Measurements from ENCODE around the gene MROH8. TPM values are rescaled to one million over a fixed set of nuclear protein-coding genes. Genes with fewer than 3 reads are reported as not detected.

Gene MROH8
- total RNA-seq: 5.2 TPM

DNA sequence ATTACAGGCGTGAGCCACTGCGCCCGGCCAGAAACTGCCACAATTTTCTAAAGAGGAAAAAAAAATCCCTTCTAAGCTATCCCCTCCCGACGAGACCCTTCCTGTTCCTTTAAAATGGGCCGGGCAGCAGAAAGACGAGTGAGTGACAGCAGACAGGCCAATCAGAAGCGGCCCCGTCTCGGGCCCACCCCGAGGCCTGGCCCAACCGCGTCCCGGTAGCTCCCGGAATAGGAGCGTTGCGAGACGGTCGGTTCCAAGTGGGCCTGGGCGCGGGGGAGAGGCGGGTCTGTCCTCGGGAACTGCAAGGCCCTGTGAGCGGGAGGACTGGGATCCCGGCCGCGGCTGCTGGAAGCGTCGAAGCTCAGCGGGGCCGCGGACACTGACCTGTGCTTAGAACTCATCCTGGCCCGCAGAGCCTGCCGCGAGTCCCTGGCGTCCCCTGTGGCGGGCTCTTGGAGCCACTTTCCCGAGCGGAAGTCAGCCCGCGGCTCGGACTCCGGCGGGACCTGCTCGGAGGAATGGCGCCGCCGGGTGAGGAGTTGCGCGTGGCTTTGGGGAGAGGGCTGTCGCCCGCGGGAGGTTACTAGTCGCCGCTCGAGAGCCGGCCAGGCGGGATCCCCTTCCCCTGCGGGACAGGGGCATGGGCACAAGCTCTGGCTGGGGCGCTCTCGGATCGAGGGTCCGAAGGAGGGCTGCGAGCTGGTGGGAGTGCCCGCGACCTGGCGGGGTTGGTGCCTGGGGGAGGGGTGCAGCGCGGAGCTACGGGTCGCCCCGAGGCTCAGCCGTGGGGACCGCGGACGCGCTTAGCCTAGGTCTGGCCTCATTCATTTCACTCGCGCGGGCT lies at the start of gene MROH8, which contains the start of gene RPN2:
MROH8 (minus strand) TSS at position 710 of the 844 bp plus-strand sequence.
RPN2 (plus strand) TSS at position 492 of the 844 bp plus-strand sequence; CDS start at position 519, 27 bp downstream.
- ATAC-seq: peak; percentile 99
- DNase-seq (ENCODE audit: low spot score): peak; percentile 98
- intact Hi-C loops (cut with DNase I): no loop called here

DNA sequence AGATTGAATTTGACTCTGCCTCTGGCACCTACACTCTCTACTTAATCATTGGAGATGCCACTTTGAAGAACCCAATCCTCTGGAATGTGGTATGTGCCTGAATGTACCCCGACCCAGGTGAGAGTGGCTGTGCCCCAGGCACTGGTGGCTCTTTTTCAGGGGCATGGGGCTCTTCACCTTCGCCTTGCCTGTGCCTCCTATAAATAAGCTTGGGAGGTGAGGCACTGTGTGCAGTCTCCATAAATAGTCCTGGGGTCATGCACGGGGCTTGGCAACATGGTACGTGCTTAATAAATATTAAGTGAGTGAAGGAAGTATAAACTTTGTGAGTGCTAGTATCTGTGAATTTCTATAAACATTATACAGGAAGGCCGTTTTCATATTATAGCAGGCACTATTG lies 49.3 kb upstream of the MROH8 start:
- ATAC-seq (no peak), DNase-seq (ENCODE audit: low spot score) (no peak)
- intact Hi-C loops (cut with DNase I): loop anchor here (5.0 kb wide), 1 partner anchor 396 kb away; no protein-coding TSS in a partner anchor

DNA sequence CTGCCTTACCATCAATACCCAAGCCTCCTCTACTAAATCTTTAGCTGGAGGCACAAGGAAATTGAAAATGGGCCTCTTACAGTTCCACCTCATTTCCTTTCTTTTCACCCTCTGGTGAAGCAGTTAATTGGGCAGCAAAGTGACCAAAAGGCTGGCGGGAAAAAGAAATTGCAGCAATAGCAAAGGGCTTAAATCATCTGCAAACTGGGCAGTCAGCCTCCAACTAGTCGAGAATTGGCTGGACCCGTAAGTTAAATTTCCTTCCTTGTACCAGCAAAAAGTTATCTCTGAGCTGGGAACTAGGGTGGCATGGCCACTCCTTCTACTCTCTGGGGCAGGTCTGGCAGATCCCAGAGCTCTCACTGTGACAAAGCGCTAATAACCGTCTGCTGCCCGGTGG lies 48.7 kb upstream of the MROH8 start:
- ATAC-seq (no peak), DNase-seq (ENCODE audit: low spot score) (no peak)
- intact Hi-C loops (cut with DNase I): loop anchor here (5.0 kb wide), 1 partner anchor 396 kb away; no protein-coding TSS in a partner anchor

DNA sequence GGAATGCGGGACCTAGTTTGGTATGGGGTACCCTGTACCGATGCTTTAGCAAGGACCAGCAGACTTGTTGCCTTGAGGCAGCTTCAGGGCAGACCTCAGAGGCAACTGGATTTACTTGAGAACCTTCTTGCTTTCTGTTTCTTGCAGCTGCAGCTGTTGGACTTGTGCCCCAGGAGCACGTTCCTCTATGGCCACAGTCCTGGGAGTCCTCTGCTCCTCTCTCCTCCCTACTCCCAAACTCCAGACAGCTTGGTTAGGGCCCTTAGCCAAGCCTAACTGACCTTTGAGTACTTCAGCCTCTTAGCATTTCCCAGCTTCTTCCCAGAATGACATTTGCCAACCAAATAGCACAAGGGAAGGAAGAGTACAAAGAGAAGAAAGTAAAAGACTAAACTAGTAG lies 47.5 kb upstream of the MROH8 start:
- ATAC-seq: peak; percentile 96
- peak; percentile 77 for DNase-seq (ENCODE audit: low spot score)
- intact Hi-C loops (cut with DNase I): loop anchor here (5.0 kb wide), 1 partner anchor 395 kb away; no protein-coding TSS in a partner anchor

DNA sequence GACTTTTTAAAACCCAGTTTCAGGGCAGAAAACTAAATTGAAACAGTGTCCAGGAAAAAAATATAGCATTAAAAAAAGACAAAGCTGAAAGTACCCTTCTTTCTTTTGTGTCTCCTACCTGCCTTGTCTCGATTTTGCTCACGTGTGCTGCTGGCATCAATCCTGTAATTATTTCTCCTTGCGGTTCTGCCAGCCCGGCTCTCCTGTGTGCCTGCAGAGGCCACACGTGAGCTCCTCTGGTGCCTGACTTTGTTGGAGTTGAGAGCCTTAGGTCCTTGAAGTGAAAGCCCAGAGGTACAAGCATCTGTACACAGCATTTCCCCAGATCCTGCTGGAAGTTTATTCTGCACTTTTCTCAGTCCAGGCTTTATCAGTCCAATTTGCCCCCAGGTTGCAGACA lies 45.8 kb upstream of the MROH8 start:
- ATAC-seq: no peak
- intact Hi-C loops (cut with DNase I): loop anchor here (5.0 kb wide), 1 partner anchor 393 kb away; no protein-coding TSS in a partner anchor

DNA sequence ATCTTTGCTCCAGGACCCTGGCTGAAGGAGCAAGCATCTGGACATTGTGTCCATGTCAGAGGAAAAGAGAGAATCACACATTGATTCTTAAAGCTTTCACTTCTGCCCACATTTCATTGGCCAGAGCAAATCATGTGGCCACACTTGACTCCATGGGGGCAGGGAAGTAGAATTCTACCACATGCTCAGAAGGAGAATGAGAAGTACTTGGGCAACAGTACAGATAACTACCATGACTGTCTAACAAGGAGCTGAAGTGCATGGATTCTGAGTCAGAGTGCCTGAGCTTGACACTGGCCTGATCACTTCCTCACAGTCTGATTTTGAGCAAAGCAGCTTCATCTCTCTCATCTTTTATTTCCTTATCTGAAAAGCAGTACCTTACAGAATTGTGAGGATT lies 43.7 kb upstream of the MROH8 start:
- ATAC-seq (peak; percentile 57), DNase-seq (ENCODE audit: low spot score) (no peak)
- intact Hi-C loops (cut with DNase I): no loop called here

More for the DNA sequence above, 45.8 kb upstream of the MROH8 start:
- DNase-seq (ENCODE audit: low spot score): no peak

DNA sequence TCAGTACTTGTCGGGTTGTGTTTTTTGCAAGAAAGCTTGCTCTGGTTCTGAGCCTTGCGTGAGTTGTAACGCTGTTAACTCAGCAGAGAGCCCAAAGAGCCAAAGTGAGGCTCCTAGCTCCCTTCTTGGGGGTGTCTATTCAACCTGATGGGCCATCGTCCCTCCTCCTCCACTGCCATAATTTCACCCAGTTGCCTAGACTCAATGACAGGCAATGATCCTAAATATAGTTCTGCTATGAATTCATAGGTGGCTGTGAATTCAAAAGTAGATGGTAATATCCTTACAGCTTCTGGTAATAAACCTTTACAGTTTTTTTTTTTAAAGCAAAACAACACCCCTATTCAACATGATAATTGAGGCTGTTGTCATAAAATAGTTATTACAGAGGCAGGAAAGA lies 42.7 kb upstream of the MROH8 start:
- intact Hi-C loops (cut with DNase I): no loop called here
- DNase-seq (ENCODE audit: low spot score): no peak
- no peak for ATAC-seq

DNA sequence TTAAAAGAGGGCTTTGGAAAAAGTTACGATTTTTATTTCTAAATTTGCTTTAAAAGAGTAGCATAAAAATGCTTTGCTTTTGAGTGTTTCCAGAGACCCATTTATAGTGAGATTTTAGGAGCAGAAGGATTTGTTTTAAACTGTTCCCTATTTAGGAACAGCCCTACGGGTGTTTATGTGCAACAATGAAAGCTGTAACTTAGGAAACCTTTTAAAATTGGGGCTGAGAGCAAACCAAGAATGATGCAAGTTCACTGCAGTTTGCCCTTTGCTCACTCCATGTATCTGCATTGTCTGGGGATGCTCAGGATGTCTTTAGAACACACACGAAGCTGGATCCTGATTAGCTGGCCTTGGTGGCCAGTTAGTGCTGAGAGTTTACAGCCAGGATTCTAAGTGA lies 41.4 kb upstream of the MROH8 start:
- ATAC-seq (peak; percentile 50), DNase-seq (ENCODE audit: low spot score) (no peak)
- intact Hi-C loops (cut with DNase I): no loop called here

DNA sequence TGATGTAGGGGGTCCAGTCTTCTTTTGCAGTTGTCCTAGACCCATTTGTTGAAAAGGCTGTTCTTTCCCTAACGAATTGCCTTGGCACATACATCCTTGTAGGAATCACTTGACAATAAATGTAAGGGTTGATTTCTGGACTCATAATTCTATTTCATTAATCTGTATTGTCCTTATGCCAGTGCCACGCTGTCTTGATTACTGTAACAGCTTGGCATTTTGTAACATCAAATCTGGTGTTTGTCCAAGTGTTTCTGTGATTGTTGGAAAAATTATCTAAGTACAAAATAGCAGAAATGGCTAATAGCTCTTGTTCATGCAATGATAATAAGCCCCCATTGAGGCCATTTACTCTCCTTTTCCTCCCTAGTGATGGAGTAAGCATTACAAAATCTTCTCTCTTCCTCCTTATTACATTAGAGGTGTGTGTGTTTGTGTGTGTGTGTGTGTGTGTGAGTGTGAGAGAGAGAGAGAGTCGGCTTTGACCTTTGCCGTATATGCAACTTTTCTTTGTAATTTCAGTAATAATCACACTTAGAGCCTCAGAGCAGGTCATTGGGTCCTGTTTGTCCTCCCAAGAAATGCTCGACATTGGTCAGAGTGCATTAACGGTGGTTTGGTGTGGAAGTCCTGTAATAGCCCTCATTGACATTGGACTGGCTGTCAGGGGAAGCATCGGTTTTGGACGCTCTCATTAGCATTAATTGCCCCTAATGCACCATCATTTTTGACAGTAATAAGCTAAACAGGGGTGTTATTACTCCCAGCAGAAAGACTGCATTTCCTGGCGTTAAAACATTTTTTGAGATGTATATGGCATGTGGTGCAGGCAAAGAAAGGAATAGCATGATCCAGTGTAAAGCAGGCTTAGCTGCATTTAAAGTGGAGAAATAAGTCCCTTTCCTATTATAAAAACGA lies 40.7 kb upstream of the MROH8 start:
- DNase-seq (ENCODE audit: low spot score) (no peak), ATAC-seq (no peak)
- intact Hi-C loops (cut with DNase I): loop anchor here (5.0 kb wide), 1 partner anchor 373 kb away; no protein-coding TSS in a partner anchor

DNA sequence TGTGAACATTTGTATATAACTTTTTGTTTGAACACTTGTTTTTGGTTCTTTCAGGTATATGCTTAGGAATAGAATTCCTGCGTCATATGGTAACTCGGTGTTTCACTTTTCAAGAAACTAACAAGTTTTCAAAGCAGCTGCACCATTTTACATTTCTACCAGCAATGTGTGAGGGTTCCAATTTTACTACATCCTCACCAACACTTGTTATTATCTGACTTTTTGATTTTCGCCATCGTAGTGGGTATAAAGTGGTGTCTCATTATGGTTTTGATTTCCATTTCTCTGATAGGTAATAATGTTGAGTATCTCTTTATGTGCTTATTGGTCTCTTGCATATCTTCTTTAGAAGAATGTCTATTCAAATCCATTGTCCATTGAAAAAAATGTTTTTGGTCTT lies 39.6 kb upstream of the MROH8 start:
- DNase-seq (ENCODE audit: low spot score): no peak
- intact Hi-C loops (cut with DNase I): loop anchor here (5.0 kb wide), 1 partner anchor 372 kb away; no protein-coding TSS in a partner anchor
- no peak for ATAC-seq

DNA sequence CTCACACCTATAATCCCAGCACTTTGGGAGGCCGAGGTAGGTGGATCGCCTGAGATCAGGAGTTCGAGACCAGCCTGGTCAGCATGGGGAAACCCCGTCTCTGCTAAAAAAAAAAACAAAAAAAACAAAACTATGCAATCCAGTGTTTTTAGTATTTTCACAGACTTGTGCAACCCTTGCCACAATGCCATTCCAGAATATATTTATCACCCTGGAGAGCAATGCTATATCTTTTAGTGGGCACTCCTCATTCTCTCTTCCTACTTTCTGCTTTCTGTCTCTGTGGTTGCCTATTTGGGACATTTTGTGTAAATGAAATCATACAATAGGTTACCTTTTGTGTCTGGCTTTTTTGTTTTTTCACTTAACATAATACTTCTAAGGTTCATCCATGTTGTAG lies 39.1 kb upstream of the MROH8 start:
- intact Hi-C loops (cut with DNase I): loop anchor here (5.0 kb wide), 1 partner anchor 371 kb away; no protein-coding TSS in a partner anchor
- ATAC-seq: no peak
- no peak for DNase-seq (ENCODE audit: low spot score)

DNA sequence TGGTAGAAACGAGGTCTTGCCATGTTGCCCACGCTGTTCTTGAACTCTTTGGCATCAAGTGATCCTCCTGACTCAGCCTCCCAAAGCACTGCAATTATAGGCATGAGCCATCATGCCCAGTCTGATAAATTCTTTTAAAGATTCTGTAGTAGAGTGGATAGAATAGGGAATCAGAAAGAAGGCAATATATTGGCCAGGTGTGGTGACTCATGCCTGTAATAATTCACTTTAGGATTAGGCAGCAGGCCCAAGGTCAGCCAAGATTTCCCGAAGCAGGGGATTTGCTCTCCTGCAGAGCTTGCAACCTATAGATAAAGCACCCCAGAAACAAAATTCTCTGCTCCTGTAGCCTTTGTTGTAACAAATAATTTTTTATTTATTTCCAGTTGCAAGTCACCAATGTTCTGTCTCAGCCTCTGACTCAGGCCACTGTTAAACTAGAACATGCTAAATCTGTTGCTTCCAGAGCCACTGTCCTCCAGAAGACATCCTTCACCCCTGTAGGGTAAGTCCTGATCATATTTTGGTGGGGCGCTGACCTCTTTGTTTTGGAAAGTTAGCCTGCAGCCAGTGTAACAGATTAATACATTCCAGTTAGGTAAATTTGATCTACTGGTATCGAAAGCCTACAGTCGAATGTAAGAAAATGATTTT lies 30.4 kb upstream of the MROH8 start:
- DNase-seq (ENCODE audit: low spot score): no peak
- no peak for ATAC-seq
- intact Hi-C loops (cut with DNase I): no loop called here

DNA sequence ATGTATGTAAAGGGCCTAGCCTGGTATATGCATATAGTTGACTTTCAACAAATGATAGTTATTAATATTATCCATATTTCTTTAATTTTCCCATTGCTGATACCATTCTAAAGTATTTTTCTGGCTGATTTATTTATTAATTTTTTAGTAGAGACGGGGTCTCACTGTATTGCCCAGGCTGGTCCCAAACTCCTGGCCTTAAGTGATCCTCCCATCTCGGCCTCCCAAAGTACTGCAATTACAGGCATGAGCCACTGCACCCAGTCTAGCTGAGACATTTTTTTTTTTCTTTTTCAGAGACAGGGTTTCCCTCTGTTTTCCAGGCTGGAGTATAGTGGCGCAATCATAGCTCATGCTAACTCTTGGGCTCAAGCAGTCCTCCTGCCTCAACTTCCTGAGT lies 29.8 kb upstream of the MROH8 start:
- DNase-seq (ENCODE audit: low spot score) (no peak), ATAC-seq (no peak)
- intact Hi-C loops (cut with DNase I): no loop called here

DNA sequence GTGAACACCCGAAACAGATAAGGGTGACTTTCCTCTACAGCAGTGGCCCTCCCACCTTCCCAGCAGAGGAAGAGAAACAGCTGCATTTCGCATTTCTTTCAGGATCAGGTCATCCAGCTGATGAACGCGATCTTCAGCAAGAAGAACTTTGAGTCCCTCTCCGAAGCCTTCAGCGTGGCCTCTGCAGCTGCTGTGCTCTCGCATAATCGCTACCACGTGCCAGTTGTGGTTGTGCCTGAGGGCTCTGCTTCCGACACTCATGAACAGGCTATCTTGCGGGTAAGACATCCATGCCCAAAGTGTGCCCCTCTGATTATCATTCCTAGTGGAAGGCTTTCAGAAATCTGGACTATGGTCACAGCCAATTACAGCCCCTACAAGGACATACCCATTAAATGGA lies 27.8 kb upstream of the MROH8 start:
- intact Hi-C loops (cut with DNase I): no loop called here
- ATAC-seq (no peak), DNase-seq (ENCODE audit: low spot score) (peak; percentile 18)

DNA sequence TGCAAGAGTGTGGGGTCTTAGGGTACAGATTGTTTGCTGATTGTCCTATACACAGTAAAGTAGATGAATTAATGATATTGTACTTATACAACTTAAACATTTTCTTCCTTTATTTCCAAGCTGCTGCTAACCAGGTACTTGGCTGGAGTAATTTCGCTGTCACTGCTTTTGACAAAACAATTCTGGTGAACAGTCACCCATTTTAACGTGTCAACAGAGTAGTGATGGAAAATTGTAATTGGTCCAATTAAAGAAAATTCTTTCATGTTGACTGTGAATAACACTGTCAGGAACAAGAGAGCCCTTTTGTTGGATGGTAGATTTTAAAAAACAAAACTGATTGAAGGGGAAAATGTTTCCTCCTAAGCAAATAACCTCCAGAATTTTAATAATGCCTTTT lies 26.4 kb upstream of the MROH8 start:
- ATAC-seq: no peak
- no peak for DNase-seq (ENCODE audit: low spot score)
- intact Hi-C loops (cut with DNase I): no loop called here

DNA sequence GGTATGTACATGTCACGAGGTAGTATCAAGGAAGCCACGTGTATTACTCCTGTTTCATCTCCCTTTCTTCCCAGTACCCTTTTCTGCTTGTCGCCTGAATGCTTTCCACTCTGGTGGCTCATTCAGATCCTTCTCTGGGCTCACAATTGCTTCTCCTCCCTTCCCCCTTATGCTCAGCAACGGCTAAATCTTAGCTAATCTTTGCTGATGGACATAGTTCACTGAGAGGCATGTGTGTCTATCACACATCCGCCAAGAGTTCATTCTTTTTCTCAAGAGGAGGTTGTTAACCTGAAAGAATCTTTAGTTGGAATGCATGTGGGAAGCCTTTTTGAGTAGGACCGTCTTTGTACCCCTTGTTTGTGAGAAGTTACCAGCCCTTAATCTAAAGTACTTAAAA lies 25.8 kb upstream of the MROH8 start:
- DNase-seq (ENCODE audit: low spot score): no peak
- no peak for ATAC-seq
- intact Hi-C loops (cut with DNase I): no loop called here

DNA sequence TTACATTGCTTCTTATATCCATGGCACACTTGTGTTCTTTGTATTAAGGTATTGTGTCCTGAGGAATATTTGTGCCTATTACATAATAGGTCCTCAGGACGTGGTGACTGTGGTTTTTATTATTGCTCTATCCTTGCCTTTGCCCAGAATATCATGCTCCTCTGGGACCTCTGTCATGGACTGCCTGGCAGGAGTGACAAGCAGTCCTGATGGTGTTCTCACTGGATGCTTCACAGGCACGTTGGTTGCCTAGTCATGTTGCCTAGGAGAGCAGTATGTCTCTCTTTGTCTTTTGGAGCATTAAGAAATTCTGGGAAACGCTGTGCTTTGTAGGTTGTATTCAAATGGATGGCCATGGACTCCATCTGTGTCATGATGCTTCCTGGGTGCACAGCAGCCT lies 24.7 kb upstream of the MROH8 start:
- no peak for DNase-seq (ENCODE audit: low spot score)
- intact Hi-C loops (cut with DNase I): no loop called here
- ATAC-seq: no peak

DNA sequence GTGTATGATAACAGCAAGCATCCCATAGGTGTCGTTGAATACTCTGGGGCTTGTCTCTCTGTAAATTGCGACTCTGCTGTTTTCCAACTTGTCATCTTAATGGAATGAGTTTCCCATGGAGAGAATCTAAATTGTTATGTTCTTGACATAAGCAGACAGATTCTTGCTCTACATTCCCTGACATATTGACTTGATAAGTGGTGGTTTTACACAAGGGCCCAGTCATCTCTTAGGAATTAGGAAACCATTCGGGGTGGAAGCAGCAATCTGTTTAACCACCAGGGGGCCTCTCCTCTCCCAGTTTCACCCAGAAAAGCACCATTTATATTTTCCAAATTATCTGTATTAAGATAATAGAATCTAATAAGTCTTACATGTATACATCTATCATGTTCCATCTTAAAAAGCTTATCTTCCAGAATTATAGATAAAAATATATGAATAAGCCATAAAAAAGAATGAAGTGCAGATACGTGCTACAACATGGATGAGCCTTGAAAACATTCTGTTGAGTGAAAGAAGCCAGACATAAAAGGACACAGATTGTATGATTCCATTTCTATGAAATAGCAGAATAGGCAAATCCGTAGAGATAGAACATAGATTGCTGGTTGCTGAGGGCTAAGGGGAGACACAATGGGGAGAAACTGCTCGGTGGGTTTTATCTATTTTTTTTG lies 23.1 kb upstream of the MROH8 start:
- intact Hi-C loops (cut with DNase I): no loop called here
- no peak for DNase-seq (ENCODE audit: low spot score)
- ATAC-seq: peak; percentile 58

DNA sequence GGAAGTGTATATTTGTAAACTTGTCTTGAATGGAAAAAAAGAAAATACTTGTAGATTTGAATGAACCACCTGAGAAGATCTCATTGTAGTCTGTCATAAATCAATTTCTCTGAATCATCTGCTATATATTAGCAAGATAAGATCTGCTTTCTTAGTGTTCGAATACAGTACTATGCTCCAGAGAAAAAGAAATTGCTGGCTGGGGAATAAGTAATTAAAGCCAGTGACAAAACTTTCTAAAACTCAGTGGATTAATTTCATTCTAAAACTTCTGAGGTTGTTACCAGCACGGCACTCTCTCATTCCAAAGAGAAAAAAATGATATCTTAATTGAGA lies 22.4 kb upstream of the MROH8 start:
- intact Hi-C loops (cut with DNase I): no loop called here
- no peak for DNase-seq (ENCODE audit: low spot score)
- ATAC-seq: no peak

All from sciatic nerve (tissue), 2 donors.